GM18499 (cell line): ENCODE data around the gene SLC15A1.
A peak's percentile ranks its signal among the peaks of the same experiment; 100 is the strongest.

ENCODE experiments used
- ATAC-seq: cut with Tn5 transposase; IDR thresholded peaks from one replicate; pipeline ENCODE4 v1.9.1; 2021; ENCODE audit warnings: moderate number of reproducible peaks; ENCODE audit not compliant: insufficient read depth, unreplicated experiment

The SLC15A1 gene

DNA sequence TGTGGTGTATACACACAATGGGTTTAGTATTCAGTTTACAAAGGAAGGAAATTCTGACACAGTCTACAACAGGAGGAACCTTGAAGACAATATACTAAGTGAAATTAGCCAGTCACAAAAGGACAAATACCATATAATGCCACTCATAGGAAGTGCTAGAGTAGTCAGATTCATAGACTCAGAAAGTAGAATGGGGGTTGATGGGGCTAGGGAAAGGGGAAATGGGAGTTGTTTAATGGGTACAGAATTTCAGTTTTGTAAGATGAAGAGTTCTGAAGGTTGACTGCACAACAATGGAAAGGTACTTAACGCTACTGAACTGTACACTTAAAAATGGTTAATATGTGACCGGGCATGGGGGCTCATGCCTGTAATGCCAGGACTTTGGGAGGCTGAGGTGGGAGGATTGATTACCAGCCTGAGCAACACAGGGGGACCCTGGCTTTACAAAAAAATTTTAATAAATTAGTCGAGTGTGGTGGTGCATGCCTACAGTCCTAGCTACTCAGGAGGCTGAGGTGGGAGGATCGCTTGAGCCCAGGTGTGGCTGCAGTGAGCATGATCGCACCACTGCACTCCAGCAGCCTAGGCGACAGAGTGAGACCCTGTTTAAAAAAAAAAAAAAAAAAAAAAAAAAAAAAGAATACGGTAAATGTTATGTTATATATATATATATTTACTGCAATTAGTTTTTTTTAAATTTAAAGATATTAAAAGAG lies 45.0 kb downstream of the SLC15A1 start:
- peak; percentile 62 for ATAC-seq

DNA sequence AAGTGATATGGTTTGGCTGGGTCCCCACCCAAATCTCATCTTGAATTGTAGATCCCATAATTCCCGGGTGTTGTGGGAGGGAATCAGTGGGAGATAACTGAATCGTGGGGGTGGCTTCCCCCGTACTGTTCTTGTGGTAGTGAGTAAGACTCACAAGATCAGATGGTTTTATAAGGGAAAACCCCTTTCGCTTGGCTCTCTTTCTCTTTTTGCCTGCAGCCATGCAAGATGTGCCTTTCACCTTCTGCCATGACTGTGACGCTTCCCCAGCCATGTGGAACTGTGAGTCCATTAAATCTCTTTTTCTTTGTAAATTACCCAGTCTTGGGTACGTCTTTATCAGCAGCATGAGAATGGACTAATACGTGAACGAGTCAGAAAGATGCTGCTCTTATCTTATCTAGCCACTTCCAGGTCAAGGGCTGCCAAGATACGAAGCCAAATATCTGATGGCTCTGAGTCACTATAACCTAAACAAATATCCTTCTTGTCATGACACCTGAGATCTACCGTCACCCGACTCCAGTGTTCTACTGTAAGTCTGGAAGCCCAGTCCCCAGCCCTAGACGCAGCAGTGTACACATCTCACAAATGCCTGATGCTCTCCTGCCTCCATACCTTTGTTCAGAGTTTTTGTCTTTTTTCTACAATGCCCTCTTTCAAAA lies 45.9 kb downstream of the SLC15A1 start:
- ATAC-seq, result no peak

DNA sequence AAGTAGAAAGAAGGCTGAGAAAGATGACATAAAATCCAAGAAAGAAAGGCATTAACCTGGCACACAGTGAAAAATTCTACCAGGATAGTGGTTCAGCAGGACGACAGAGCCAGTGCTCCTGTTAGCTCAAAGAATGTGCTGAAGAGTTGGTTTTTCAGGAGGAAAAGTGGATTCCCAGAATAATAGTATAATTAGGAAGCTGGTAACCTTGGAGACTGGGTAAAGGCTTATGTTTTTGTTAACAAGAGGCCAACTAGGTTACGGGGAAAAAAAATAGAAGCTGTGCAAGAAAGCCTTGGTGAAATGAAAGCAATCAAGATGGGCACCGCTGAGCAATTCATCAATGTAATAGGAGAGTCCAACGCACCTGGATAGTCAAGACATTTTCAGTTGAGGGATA lies 54.7 kb downstream of the SLC15A1 start:
- ATAC-seq, result no peak

DNA sequence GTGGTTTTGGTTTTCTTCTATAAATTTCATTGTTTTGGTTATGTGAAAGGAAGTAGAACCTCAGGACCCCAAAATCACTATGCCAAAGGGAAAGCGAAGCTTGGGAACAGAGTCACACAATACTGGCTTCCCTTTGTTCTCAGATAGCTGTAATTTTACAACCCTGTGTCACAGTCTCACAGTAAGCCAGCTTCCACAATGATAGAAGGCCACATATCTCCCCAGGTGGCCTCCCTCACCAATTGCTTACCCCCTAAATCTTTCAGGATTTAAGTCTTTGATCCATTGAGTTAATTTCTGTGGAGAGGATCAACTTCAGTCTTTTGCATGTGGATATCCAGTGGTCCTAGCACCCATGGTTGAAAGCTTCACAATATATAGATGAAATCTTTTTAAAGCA lies 58.7 kb downstream of the SLC15A1 start:
- no peak for ATAC-seq

DNA sequence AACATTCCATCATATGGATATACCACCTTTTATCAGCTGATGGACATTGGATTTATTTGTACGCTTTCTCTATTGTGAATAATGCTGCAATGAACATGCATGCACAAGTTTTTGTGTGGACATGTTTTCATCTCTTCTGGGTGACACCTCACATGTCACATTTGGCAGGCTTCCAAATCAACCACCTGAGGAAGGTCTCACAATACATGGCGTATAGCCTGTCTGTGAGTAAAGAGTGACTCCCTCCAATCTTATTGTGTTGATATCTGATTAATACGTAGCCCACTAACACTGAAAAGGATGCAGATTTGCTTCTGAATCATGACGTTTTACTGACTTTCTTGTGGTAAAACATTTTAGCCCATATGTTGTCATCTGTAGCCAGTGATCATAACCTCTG lies 61.1 kb downstream of the SLC15A1 start:
- no peak for ATAC-seq

DNA sequence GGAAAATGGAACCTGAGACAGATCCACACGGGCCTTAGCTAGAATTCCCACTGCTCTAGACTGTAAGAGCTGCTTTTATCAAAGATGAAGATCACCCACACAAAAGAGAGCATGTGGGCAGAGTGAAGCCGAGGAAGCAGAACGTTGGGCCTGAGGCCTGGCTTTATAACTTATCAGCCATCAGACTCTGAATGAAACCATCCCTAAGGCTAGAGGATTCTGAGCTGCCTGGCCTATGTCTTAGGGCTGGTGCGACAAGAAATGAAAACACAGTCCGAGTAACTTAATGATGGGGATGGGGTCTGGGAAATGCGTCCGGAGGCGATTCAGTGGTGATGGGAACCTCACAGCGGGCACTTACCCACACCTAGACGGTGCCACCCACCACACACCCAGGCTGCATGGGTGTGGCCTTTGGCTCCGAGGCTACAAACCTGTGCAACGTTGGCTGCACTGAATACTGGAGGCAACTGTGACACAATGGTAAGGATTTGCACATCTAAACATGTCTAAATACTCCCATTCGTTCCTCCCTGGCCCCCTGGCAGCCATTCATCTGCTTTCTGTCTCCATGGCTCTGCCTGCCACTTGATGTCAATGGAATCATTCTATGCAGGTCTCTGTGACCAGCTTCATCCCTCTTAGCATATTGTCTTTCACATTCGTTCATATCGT lies 62.0 kb downstream of the SLC15A1 start:
- no peak for ATAC-seq

DNA sequence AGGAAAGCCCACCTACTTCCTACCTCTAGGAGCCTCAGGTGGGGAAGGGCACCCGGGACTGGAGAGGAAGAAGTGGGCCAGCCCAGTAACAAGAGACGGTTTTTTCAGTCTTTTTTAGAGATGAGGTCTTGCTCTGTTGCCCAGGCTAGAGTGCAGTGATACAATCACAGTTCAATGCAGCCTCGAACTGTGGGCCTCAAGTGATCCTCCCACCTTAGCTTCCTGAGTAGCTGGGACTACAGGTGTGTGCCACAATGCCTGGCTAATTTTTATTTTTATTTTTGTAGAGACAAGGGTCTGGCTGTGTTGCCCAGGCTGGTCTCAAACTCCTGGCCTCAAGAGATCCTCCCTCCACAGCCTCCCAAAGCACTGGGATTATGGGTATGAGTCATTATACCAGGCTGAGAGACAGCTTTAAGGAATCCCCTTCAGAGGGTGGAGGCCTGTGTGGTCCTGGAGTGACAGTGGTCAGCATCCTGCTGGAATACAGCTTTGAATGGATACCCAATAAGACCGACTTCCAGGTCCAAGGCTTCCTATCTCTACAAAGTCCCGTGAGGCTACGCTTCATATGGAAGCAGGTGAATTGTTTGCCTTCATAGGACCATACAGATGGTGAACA lies 63.0 kb downstream of the SLC15A1 start:
- no peak for ATAC-seq

DNA sequence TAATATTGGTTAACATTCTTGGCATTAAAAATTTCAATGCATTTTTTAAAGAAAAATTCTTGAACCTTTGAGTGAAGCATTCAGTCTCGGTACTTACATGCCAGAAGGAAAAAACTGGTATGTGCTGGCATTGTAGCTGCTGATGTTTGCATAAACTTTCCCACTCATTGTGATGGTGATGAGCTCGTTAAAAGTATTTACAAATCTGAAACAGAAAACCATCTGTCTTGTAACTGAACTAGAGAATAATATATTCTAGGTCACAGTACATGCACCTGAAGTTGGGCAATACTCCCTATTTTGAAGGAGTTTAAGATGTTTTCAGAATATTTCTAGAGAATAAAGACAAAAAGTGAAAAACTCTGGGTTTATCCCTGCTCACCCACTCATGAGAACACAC lies 64.1 kb downstream of the SLC15A1 start:
- ATAC-seq, result no peak

DNA sequence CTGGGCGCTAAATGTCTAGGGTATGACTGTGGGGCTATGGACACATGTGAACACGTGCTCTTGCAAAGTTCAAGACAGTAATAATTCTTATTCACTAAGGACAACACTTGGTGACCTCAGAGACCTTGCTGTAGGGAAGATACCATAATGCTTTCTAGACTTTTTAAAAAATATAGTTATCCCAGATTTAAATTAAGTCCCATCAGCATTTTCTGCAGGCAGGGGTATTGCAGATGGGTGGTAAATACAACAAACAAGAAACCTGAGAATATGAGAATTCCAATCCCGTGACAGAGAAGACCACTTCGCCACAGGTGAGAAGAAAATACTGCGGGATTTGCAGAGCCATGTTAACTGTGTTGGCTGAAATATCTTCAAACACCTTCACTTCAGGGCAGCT lies 65.2 kb downstream of the SLC15A1 start:
- ATAC-seq, result no peak

DNA sequence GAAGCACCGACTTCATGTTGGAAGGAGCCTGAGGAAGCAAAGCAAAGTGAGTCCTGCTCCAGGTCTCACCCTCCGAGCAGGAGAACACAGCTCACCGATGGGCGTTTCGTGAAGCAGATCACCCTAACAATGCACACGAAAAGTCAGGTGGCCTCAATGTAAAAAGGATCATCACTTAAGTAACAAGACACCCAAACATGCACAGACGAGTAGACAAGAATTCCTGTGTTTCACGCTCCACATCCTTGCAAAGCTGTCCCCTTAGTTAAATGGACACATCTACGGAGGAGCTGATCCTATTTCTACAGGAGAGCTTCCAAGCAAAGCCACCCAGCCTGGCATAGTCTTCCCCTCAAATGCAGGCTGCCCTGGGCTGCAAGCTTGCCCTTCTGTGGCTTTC lies 66.2 kb downstream of the SLC15A1 start:
- ATAC-seq, result no peak

DNA sequence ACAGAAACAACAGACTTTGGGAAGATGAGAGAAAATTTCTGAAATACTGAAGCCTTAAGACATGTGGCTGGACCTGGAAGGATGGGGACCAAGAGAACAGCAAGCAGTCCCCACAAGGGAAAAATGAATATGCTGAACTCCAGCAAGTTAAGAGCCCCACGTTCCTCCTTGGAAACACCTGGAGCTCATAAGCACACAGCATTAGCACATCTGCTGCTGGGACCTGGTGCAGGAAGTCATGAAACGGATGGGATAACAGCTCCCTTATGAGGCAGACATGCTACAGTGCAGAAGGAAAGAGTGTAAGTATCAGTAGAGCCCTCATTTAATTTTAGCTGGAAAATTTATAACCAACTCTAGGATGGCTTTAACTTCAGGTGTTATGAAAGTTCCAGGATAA lies 67.3 kb downstream of the SLC15A1 start:
- ATAC-seq, result no peak

DNA sequence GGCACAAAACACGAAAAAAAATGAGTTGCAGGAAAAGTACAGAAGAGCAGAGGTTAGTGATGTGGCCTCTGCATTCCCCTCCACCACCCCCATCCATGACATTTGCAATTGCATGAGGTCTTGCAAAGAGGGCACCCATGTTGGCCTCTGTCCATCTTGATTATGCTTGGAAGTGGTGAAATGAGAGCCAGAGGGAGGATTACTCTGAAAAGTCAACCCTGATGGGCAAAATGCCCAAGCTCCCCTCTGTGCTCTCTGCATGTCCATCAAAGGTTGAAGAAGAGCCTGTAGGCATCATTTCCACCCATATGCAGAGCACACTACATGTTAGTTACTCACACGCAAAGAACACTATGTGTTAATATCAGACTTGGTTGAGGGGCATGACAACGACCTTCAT lies 71.4 kb downstream of the SLC15A1 start:
- no peak for ATAC-seq

DNA sequence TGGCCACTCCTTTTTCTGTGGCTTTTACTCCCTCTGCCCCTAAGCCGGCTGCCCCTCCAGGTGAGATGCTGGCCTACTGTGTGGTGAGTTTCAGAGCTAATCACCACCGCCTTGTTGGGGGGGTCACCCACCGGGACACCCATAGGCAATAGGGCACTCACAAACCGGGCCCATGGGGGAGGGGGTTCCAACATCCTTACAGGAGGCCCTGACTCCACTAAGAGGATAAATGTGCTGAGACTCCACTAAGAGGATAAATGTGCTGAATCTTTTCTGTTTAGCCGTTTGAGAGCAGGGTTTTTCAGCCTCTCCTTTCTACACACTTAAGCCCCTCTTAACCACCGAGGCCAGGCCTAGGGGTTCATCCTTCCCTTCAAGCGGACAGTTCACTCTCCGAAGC lies 73.7 kb downstream of the SLC15A1 start:
- ATAC-seq, result no peak

DNA sequence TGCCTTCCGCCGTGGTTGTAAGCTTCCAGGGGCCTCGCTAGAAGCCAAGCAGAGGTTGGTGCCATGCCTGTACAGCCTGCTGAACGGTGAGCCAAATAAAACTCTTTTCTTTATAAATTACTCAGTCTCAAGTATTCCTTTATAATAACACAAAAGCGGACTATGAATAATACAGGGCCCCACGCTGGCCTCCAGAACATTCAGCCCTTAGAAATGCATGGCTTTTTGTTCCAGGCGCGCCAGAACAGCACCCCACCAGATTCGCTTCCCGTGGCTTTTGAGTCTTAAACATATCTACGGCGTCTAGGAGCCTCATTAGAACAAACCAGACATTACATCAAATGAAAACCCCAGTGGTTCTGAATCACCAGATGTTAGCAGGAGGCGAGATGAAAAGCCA lies 75.1 kb downstream of the SLC15A1 start:
- ATAC-seq, result no peak

DNA sequence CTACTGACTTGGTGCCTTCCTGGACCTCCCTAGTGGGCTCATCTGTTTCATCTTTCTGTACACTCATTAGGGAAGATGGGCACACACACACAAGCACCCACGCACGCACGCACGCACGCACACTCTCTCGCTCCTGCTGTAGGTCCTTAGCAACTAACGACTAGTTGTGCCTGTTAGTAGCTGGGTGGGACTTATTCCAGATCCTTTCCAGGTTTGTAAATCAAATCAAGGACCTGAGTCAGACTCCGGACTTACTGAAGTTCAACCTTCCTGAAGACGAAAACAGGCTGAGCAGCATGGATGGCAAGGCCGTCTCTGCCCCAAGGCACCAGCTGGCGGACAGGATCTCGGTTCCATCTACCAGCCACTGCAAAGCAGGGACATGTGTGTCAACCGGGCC lies 76.2 kb downstream of the SLC15A1 start:
- ATAC-seq, result no peak

DNA sequence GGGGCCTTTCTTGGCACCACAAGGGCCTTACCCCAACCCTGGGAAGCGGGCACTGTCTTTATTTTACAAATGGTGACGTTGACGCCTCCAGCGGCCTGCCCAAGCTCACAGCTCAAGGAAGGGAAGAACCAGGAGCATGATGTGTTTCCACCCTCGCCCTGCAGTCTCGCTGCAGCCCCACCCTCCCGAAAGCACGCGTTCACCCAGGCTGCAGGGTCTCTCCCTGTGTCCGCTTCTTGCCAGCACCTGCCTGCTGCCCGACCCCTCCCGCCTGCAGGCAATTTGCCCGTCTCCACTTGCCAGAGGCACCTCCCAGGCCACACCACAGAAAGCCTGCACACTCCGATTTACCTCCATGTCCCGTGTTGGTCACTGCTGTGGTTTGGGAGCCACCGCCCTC lies 76.6 kb downstream of the SLC15A1 start:
- ATAC-seq, result no peak

DNA sequence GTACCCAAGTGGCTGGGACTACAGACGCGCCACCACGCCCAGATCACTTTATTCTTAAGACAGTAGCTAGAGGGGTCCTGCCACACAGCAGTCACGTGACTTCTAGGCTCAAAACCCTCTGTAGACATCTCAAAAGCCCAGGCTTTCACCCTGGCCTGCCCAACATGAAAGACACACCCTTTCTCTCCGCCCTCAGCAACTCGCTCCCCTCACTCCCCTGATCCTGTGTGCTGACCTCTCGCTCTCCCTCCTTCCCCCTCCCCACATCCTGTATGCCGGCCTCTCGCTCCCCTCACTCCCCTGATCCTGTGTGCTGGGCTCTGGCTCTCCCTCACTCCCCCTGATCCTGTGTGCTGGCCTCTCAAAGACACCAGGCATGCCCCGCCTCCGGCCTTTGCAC lies 77.4 kb downstream of the SLC15A1 start:
- ATAC-seq, result no peak

DNA sequence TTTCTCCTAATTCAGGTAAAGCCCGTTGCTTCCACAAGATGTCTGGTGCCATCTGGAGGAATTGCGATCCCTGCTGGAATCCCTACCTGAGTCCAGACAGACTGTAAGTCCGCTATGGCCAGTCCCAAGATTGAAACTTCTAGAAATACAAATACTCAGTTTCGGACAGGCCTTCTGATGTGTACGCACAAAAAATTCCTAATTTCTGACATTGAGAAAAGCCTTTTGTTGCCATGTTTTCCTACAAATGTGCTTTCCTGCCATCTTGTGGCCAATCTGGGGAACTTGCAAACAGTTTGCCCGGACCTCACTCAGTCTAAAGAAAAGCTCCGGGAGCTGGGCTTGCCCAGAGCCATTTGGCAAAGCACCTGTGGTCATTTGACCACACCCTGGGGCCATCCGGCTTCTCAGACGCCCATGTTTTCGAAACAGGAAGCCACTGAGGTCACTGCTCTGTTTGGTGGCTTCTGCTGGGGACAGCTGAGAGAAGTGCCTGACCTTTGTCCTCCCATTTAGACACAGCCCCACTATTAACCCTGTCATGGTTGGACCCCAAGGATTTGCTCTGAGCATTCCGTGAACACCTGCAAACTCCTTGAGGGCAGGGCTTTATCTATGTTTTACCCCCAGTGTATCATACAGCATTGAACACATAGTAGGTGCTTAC lies 79.4 kb downstream of the SLC15A1 start:
- no peak for ATAC-seq

DNA sequence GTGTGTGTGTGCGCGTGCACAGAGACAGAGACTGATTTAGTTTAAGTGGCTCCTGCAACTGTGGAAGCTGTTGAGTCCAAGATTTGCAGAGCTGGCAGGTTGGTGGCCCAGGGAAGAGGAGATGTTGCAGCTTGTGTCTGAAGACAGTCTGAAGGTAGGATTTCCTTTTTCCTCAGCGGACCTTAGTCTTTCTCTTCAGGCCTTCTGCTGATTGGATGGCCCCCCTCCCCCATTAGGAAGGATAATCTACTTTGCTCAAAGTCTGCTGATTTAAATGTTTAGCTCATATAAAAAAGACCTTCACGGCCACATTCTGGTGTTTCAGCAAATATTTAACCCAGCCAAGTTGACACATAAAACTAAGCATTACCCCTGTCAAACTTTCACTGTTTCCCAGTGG lies 84.3 kb downstream of the SLC15A1 start:
- no peak for ATAC-seq

DNA sequence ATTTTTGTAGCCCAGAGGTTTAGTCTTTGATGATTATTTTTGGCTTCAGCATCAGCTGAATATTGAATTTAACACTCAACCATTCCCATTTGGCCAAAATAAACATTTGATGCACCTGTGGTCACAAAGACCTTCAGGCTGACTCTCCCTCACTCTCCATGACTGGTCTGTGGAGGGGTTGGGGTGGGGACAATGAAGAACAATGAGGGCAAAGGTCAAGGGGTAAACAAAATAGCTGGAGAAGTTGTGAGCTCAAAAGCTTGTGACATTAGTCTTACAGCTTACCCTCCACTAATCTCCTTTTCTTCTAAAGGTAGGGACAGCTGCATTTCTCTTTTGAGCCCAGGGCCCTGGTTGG lies 86.9 kb downstream of the SLC15A1 start:
- ATAC-seq, result no peak
